NCI-H460 (cell line): ENCODE measurements around the gene HTD2. TPM values are rescaled to one million over a fixed set of nuclear protein-coding genes. Genes with fewer than 3 reads are reported as not detected.

ENCODE experiments used
- DNase-seq: peaks from one replicate; pipeline ENCODE4 v3.0.0-alpha.2; 2016; ENCODE audit warnings: low read depth; ENCODE audit errors: extremely low read depth
- small RNA-seq, 2 experiments: library from RNA; depleted of rRNA; stranded (forward); fragments of <200 nt; gene quantifications; one replicate each; pipeline ENCODE3, GENCODE V24; 2014
- total RNA-seq: library from RNA; depleted of rRNA; stranded (reverse); fragments of >200 nt; shearing (Covaris generic); gene quantifications from 2 replicates; pipeline ENCODE4 v1.2.3, GENCODE V29; 2014; rRNA removed

The HTD2 gene
- total RNA-seq, 1 experiment from 2014 or later: 7.5 TPM

DNA sequence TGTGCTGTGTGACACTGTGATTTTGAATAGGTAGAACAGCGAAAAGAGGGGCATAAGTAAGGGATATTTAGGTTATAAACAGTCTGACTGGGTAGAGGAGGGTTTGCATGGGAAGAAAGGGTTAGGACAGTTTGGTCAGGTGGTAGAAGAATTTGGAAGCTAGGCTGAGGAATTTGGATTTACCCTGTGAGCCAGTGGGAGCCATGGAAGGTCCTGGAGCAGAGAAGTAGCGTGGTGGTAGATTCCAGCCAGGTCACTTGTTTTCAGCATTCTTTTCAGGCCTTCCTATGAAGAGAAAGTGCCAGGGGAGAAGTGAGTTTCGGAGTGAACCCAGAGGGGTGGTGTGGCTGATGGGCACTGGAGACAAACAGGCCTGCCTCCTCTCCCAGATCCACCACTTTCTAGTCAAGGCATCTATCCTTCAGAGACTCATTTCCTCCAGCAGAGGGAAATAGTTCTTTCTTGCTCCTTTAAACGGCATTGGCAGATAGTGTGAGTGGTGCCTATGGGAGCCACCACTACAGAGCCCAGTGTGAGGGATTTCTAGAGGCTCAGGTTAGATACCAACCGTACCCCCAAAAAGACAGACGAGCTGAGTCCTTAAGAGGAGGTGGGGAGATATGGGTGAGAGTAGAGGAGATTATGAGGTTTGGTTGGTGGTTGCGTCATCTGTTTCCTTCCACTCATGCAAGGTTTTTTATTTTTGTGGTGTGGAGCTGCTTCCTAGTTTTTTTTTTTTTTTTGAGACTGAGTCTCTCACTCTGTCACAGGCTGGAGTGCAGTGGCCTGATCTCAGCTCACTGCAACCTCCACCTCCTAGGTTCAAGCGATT is 47.6 kb downstream of the HTD2 start:
- no peak for DNase-seq

DNA sequence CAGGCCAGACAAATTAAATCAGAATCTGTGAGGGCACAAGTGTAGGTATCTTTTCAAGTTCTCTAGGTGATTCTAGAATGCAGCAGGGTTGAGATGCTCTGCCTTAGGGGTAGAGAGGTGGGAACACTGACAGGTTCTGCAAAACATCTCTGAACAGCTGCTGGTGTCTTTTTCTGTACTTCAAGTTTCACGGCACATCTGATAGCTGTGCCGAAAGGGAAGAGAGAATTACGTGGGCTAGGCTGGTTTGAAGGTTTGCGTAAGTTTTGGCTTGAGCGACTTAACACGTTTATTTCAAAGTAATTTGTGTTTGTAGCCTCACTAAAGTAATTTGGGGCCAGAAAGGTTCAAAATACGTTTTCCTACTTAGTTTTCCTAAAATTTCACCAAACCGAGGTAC is 48.9 kb downstream of the HTD2 start:
- DNase-seq: no peak

DNA sequence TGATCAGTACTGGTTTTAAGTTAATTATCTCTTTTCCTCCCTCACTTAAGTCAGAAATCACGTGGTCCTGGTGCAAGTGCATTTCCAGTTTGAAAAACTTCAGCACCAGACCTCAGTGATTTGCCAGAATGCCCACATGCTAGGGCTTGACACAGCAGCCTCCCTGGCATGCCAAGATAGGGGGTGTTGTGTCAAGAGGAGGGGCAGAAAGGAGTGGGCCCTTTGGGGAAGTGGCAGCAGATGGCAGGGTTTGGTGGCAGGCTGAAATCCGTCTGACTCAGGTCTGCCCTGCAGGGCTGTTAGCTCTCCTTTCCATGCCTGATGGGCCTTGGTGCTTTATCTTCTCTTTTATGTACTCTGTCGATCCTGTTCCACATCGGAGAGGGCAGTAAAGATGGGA is 49.7 kb downstream of the HTD2 start:
- DNase-seq: no peak

DNA sequence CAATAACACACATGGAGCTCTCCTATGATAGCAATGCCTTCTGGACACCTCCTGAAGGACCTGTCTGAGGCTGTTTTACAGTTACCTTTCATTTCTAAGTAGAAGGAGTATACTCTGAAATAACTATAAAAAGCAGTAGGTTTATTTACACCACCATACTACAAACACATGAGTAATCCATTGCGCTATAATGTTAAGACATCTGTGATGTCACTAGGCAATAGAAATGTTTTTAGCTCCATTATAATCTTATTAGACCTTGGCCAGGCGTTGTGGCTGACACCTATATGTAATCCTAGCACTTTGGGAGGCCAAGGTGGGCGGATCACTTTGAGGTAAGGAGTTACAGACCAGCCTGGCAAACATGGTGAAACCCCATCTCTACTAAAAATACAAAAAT is 51.1 kb downstream of the HTD2 start:
- no peak for DNase-seq

DNA sequence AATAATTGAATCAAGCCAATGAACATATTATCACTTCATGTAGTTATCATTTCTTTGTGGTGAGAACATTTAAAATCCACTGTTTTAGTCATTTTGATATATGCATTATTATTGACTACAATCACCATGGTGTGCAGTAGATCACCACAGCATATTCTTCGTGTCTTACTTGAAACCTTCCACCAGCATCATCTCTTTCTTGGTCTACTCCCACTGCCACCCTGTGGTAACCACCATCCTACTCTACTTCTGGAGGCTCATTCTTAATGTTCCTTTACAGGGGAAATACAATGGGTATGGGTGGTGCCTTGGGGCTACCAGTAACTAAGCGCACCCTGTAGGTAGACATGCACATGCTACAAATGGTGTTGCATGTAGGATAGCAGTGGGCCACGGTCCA is 51.8 kb downstream of the HTD2 start:
- DNase-seq: no peak

DNA sequence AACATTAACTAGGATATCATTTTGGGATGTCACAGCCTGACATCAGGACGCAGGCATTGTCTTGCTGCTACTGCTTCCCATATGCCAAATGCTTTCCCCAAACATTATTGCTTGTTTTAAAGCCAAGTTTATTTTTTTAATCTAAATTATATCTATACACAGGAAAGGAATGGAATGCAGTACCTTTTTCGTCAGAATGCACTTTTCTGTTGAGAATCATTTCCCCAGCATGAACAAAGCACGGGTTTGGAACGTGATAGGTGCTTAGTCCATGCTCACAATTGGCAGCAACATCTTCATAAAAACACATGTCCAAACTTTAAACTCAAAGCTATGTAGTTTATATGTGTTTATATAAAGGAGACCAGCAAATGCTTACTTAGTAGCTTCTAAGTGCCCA is 52.5 kb downstream of the HTD2 start:
- no peak for DNase-seq

DNA sequence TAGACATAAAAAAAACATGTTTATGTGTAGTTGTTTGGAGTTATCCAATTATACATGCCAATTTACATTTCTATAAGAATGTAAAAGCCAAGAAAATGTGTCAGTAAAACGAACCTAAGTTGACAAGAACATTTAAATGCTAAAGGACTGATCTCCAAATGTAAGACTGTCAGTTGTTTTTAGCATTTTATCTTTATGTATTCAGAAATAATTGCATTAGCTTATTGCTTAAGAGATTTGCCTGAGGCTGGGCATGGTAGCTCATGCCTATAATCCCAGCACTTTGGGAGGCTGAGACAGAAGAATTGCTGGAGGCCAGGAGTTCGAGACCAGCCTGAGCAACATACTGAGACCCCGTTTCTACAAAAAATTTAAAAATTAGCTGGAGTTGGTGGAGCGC is 53.3 kb downstream of the HTD2 start:
- DNase-seq: no peak

DNA sequence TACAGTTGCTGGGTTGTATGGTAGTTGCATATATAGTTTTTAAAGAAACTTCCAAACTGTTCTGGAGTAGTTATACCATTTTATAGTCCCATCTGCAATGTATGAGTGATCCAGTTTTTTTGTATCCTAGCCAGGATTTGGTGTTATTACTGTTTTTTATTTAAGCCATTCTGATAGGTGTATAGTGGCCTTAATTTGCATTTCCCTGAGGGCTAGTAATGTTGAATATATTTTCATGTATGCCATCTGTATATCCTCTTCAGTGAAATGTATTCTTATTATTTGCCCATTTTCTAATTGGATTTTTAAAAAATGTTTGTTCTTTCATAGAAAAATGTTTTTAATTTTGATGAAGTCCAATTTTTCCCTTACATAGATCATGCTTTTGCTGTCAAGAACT is 55.5 kb downstream of the HTD2 start:
- no peak for DNase-seq

DNA sequence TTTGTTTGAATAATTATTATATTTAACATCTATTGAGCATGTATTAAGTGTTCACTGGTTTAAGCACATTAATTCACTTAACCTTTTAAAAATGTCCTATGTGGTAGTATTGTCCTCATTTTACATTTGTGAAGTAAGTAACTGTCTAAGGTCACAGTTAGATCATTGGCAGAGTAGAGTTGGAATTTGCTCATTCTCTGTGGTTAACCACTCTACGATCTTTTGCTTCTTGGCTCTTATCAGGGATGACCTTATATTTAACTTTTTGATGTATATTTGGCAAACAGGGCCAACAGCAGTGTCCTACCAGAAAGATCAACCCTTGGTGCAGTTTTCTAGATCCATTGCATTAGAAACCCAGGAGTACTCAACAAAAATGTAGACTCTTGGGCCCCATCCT is 60.4 kb downstream of the HTD2 start:
- no peak for DNase-seq

DNA sequence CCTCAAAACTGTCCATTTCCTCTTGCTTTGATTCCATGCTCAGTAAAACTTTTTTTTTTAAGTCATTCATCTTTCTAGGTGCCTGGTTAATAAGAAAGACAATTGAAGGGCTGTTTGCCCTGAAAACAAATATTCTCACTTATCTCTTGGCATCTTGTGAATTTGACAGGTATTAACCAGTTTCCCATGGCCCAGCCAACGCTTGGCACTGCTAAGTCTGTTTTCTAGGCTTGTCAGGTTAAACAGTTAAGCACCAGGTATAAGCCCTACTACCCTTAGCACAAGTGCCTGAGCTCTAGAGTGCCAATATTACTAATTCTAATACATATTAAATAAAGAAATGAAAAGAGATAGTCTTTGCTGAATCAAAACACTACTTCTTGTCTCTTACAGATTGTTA is 62.7 kb downstream of the HTD2 start:
- no peak for DNase-seq

Small RNA genes lying within 50 kb of the gene (small RNA-seq; reads per million reads assigned to genes)
- gene AC098479.1: 0 reads per million in 2 experiments

Other genes with a start within 250 kb of the HTD2 start
- gene DNASE1L3, start 95.5 kb upstream of the HTD2 start, total RNA-seq: not detected in 2 replicates
- gene ABHD6, start 68.7 kb upstream of the HTD2 start, total RNA-seq: 4.9 and 5.1 TPM in 2 replicates
- 17.8 and 17.9 TPM in 2 replicates for gene RPP14, start 275 bp upstream of the HTD2 start, total RNA-seq
- gene PXK, start 26.4 kb downstream of the HTD2 start, total RNA-seq: 28.3 and 29.1 TPM in 2 replicates
- 64.1 and 73.9 TPM in 2 replicates for gene PDHB, start 127.3 kb downstream of the HTD2 start, total RNA-seq
- 16.1 and 20.2 TPM in 2 replicates for gene KCTD6, start 185.6 kb downstream of the HTD2 start, total RNA-seq
- gene ACOX2, start 230.7 kb downstream of the HTD2 start, total RNA-seq: 9.3 and 11.5 TPM in 2 replicates